Measurements from ENCODE around the gene LSM12.

LSM12 gene

GRCh38 chr17:44095388-44095646, 28.8 kb upstream of the LSM12 start:
- DNase-seq = no peak

- peak; percentile 34 for DNase-seq
These were observed 28.4 kb upstream of the LSM12 start for GRCh38 chr17:44094701-44095387.

- no peak for DNase-seq
These were observed 26.9 kb upstream of the LSM12 start for GRCh38 chr17:44093231-44093900.

- no peak for DNase-seq
These were observed 25.6 kb upstream of the LSM12 start for GRCh38 chr17:44092051-44092450.

DNA sequence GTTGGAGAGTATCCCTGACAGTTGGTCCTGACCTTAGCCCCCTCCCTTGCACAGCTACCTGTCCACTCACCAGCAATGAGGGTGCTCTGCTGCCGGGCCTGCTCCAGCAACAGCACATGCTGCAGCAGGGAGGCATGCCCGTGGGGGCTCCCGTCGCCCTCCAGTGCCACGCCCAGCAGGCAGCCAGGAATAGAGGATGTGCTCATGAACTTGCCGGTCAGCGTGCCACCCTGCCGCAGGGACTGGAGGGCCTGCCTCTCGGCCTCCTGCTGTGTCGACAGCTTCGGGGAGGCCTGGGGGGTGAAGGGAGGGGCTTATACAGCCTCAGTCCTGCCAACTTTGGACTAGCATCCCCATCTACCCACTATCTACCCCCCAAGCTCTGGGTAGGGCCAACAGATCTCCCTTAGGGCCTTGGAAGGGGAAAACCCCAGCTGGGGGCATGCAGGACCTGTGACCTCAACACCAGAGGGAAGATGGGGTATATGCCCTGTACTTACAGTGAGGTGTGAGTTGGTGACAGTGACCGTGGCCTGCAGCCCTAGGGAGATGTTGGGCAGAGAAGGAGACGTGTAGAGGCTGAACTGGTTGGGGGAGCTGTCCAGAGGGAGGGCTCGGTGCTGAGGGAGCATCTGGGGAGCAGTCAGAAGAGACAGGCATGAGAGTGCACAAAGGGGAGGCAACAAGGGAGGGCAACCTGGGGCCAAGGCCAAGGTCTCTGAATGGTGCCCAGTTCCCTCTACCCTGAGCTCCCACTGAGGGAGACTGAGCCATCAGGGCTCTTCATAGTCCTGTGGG, 24.9 kb upstream of the LSM12 start:
- DNase-seq = no peak

GRCh38 chr17:44088254-44088653, 21.8 kb upstream of the LSM12 start:
- DNase-seq = no peak

DNA sequence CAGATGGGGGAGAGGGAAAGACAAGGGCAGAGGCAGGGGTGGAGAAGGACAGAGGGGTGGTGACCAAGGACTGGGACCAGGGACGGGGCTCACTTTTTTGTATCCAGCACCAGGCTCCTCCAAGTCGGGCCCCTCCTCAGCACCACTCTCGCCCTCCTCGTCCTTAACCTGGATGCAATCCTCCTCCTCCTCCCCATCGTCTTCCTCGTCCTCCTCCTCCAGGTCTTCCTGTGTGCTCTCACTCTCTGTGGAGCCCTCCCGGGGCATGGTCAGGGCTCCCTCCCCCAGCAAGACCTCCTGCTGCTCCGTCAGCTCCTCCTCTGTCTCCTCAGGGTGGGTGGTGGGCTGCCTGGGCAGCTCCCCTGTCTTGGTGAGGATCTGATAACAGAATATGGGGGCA, 20.8 kb upstream of the LSM12 start:
- DNase-seq = no peak

- no peak for DNase-seq
These were observed 20.2 kb upstream of the LSM12 start for GRCh38 chr17:44086364-44087311.

GRCh38 chr17:44085908-44086307, 19.4 kb upstream of the LSM12 start:
- no peak for DNase-seq

GRCh38 chr17:44084921-44085320, 18.4 kb upstream of the LSM12 start:
- DNase-seq = no peak

GRCh38 chr17:44084131-44084538, 17.7 kb upstream of the LSM12 start:
- peak; percentile 43 for DNase-seq

DNA sequence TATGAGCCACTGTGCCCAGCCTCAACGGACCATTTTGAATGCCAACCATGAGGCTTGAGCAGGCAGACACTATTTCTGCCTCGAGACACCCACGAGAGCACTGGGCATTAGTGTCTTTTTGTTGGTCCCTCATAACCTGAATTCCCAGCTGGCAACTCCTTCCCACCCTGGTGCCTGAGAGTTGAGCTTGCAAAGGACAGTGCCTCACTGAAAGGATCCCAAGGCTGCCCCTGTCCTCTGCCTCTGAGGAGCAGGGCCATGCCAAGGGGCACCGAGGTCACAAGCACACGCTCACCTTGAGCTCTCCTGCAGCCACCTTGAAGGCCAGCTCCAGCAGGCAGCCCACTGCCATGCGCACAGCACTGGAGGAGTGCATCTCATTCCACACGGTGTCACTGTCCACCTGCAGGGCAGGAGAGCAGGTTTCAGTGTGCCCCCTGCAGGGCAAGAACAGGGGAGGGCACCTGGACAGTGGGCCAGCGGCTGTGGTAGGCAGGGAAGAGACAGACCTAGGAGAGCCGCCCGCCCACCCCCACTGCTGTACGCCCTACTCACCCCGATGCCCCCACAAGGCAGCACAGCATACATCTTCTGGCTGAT, 16.9 kb upstream of the LSM12 start:
- no peak for DNase-seq

GRCh38 chr17:44082256-44082927, 15.9 kb upstream of the LSM12 start:
- no peak for DNase-seq

GRCh38 chr17:44081681-44082080, 15.2 kb upstream of the LSM12 start:
- DNase-seq = no peak

- DNase-seq = peak; percentile 73
These were observed 13.7 kb upstream of the LSM12 start for GRCh38 chr17:44079877-44080821.

DNA sequence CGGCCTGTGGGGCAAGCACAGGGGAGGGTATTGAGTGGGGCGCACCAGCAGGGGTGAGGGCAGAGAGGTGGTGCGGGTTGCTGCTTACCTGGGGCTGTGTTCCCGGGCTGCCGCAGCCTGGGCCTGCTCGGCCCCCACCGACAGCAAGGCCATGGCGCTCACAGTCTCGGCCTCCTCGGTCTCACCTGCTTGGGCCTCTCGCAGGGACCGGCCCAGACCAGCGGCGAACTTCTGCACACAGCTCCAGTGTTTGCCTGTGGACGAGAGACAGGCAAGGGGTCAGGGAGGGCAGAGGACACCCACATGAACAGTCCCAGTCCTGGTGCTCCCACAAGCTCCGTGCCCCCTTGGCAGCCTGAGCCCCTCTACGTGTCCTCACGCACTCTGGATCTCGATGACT, 11.9 kb upstream of the LSM12 start:
- no peak for DNase-seq

DNA sequence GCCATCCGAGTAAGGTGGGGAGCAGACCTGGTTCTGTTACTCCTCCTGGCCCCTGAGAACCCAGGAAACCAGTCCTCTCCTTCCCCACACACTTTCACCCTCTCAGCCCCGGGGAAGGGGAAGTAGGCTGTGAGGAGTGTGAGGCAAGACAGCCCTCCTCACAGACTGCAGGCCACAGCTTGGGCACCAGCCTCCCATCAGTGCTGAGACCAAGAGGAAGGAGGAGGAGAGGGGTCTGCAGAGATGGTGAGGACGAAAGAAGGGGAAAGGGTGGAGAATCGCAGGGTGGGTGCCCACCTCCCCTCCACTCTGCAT, 11.1 kb upstream of the LSM12 start:
- peak; percentile 58 for DNase-seq

GRCh38 chr17:44076716-44077594, 10.5 kb upstream of the LSM12 start:
- DNase-seq = no peak

DNA sequence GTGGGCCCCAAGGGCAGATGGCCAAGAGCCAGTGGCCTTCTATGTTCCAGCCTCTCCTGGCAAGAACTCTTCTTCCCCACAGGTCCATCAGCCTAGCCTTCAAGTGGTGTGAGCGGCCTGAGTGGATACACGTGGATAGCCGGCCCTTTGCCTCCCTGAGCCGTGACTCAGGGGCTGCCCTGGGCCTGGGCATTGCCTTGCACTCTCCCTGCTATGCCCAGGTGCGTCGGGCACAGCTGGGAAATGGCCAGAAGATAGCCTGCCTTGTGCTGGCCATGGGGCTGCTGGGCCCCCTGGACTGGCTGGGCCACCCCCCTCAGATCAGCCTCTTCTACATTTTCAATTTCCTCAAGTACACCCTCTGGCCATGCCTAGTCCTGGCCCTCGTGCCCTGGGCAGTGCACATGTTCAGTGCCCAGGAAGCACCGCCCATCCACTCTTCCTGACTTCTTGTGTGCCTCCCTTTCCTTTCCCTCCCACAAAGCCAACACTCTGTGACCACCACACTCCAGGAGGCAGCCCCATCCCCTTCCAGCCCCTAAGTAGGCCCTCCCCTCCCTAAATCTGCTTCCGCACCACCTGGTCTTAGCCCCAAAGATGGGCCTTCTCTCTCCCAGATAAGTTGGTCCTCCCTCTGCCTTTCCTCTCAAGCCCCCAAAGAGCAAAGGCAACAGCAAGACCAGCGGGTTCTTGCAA, 9.3 kb upstream of the LSM12 start:
- DNase-seq = no peak

Measured in suppressor macrophage treated with lipopolysaccharide for 4 hours (primary cell).